Right kidney (tissue), 1 donor: Measurements from ENCODE around the gene PRMT2.
"Not testable (repeated sequence)": the region's sequence is repeated elsewhere in the genome, so short reads cannot be mapped to it uniquely, and the experiment has no call there.

ENCODE experiments used
- DNase-seq: peaks from one replicate; pipeline ENCODE4 v3.0.0-alpha.2; 2016

PRMT2 gene

DNA sequence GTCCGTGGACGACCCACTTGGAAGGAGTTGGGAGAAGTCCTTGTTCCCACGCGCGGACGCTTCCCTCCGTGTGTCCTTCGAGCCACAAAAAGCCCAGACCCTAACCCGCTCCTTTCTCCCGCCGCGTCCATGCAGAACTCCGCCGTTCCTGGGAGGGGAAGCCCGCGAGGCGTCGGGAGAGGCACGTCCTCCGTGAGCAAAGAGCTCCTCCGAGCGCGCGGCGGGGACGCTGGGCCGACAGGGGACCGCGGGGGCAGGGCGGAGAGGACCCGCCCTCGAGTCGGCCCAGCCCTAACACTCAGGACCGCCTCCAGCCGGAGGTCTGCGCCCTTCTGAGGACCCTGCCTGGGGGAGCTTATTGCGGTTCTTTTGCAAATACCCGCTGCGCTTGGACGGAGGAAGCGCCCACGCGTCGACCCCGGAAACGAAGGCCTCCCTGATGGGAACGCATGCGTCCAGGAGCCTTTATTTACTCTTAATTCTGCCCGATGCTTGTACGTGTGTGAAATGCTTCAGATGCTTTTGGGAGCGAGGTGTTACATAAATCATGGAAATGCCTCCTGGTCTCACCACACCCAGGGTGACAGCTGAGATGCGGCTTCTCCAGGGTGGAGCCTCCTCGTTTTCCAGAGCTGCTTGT, 32.4 kb downstream of the PRMT2 start:
- DNase-seq = peak; percentile 69

DNA sequence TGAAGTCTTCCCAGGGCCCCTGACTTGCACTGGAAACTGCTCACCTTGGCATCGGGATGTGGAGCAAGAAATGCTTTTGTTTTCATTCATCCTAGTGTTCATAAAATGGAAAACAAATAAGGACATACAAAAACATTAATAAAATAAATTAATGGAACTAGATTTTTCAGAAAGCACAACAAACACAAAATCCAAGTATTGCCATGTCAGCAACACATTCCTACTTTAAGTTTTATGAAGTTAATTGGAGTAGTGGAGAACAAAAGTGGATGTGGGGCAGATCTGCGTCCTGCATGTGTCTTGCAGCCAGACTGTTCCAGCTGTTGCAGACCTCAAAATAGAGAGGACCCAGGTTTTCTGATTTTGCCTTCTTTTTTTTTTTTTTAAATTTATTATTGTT, 32.9 kb downstream of the PRMT2 start:
- no peak for DNase-seq

GRCh38 chr21:46668904-46669303, 33.4 kb downstream of the PRMT2 start:
- DNase-seq = not testable (repeated sequence)

DNA sequence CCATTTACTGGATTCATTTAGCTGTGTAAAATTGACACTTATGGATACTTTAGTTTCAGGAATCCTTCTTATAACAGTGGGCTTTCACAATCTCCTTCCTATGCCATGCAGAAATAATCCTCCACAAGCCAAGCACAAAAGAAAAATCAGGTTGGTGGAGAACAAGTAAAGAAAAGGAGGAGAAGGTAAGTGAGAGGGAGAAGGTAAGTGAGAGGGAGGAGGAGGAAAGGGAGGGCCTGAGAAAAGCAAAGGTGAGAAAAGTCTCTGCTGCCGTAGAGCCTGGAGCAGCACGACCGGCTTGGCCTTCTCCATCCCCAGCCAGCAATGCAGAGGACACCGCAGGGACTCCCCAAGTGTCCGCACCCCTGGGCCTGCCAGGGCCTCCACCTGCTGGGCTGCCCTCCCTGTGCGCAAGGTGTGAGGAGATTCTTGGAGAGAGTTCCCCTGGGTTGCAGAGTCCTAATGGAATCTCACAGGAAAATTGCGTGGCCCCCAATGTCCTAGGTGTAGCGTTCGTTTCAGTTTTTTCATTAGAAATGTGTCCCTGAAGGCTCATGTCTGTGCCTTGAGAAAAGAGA, 39.0 kb downstream of the PRMT2 start:
- DNase-seq = no peak

DNA sequence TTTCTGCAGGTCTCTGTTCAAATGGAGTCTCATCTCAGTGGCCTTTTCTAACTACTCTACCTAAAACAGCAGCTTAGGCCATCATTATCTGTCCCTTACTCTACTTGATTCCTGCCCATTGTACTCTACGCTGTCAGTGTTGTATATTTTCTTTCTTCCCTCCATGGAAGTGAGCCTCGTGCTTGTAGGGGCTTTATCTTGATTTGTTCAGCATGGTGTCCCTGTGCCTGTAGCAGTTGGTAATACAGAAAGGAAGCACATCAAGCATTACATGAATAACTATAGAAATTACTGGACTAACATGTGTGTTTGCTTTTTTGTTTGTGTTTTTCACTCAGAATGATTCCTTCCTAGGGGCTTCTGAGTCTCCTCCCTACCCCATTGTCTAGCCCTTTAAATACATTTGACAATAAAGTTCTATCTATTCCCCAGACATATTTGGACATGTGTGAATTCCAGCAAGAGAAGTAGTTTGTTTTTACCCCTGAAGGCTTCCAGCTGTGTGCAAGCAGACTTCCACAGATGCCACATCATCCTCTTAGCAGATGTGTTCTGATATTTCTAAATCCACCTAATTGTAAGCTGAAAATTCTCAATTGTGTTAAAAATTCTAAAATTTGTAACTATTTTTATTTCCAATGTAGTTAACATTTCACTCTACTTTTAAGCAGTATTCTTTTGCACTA, 40.3 kb downstream of the PRMT2 start:
- no peak for DNase-seq

DNA sequence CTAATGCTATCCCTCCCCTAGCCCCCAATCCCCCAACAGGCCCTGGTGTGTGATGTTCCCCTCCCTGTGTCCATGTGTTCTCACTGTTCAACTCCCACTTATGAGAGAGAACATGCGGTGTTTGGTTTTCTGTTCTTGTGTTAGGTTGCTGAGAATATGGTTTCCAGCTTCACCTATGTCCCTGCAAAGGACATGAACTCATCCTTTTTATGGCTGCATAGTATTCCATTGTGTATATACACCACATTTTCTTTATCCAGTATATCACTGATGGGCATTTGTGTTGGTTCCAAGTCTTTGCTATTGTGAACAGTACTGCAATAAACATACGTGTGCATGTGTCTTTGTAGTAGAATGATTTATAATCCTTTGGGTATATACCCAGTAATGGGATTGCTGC, 41.1 kb downstream of the PRMT2 start:
- DNase-seq = not testable (repeated sequence)

DNA sequence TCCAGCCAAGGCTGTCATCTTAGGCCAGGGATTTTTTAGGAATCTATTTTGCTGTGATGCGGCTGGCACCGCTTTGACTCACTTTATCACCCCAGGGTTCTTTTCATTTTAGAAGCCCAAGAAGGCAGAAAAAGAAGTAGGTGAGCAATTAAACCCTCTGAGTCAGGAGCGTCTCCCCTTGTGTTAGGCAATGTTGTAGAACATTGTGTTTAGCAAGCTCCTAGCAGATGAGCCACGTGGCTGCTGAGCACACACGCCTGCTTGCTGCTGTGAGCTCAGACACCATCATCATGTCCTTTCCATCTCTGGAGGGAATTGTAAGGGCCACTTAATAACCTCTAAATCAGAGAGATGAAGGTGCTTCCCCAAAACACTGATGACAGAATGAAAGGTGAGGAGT, 46.1 kb downstream of the PRMT2 start:
- not testable (repeated sequence) for DNase-seq

DNA sequence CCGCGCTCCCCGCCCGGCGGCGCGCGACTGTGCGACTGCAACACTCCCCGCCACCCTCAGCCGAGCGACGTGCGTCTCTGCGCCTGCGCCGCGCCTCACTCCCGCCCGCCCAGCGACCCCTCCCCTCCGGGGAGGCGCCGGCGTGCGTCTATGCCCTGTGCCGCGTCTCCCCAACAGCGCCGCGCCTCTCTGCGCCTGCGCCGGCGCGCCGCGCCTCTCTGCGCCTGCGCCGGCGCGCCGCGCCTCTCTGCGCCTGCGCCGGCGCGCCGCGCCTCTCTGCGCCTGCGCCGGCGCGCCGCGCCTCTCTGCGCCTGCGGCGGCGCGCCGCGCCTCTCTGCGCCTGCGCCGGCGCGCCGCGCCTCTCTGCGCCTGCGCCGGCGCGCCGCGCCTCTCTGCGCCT, 63.2 kb downstream of the PRMT2 start:
- DNase-seq = not testable (repeated sequence)

- DNase-seq = not testable (repeated sequence)
These were observed 63.6 kb downstream of the PRMT2 start for GRCh38 chr21:46699104-46699503.
